ENCODE data around the gene MRPL57.

Gene MRPL57

GRCh38 chr13:21176215-21176981 lies at the start of gene MRPL57, which contains the start of gene SKA3:
Gene MRPL57 (plus strand): TSS chr13:21176658. CDS start chr13:21176917, 259 bp downstream.
Gene SKA3 (minus strand): TSS chr13:21176552. CDS start chr13:21176477, 75 bp downstream.
- H4K20me1 ChIP-seq (ENCODE audit: insufficient read depth, low read length) = no peaks in the 10 kb centered on the region

GRCh38 chr13:21130116-21130515 lies 46.3 kb upstream of the MRPL57 start:
- Histone ChIP-seq H3F3A (ENCODE audit: insufficient read depth, low read length) (no peaks in the 10 kb centered on the region), H3K9me2 (ENCODE audit: low read depth, low read length) (no peaks in the 10 kb centered on the region), H3K9me3 (ENCODE audit: low read length) (no peaks in the 10 kb centered on the region), H3K27ac (ENCODE audit: low read depth, low read length, poor library complexity, severe bottlenecking) (no peak overlapping the region), H3K9ac (ENCODE audit: low read length) (no peak overlapping the region), H3K79me2 (ENCODE audit: insufficient read depth, low read length) (no peaks in the 10 kb centered on the region), H3K36me3 (ENCODE audit: insufficient read depth, low read length) (no peaks in the 10 kb centered on the region), H2AFZ (ENCODE audit: low read length) (no peak overlapping the region), H3K27me3 (ENCODE audit: insufficient read depth, low read length) (no peaks in the 10 kb centered on the region; the same call in 1 of the 2 replicates), H3K4me1 (ENCODE audit: insufficient read depth, low read length, severe bottlenecking) (no peaks in the 10 kb centered on the region), H3K4me2 (ENCODE audit: low read length) (no peak overlapping the region), H4K20me1 (ENCODE audit: insufficient read depth, low read length) (no peaks in the 10 kb centered on the region), H3K4me3 (ENCODE audit: low read depth, low read length, poor library complexity, severe bottlenecking) (no peak overlapping the region)
- TF ChIP-seq EZH2 (IDR thresholded peaks at IDR 0.05; ENCODE audit: borderline replicate concordance, low read length) (no peak), CTCF (IDR thresholded peaks at IDR 0.05; ENCODE audit: low read length) (no peak)

More at GRCh38 chr13:21176215-21176981, at the start of gene MRPL57, which contains the start of gene SKA3:
- peak within 1 kb of the TSS; percentile 100 for H3K4me2 ChIP-seq (ENCODE audit: low read length)
- peak within 1 kb of the TSS; percentile 72 for H3K27ac ChIP-seq (ENCODE audit: low read depth, low read length, poor library complexity, severe bottlenecking)
- no peaks in the 10 kb centered on the region for H3F3A ChIP-seq (ENCODE audit: insufficient read depth, low read length)
- TF ChIP-seq EZH2 (IDR thresholded peaks at IDR 0.05; ENCODE audit: borderline replicate concordance, low read length) (no peak), CTCF (IDR thresholded peaks at IDR 0.05; ENCODE audit: low read length) (no peak)
- H3K79me2 ChIP-seq (ENCODE audit: insufficient read depth, low read length) = peaks cover 41% of the 10 kb centered on the region
- H2AFZ ChIP-seq (ENCODE audit: low read length) = peak within 1 kb of the TSS; percentile 28; the same call in 1 of the 2 replicates
- peaks cover 32% of the 10 kb centered on the region for H3K4me1 ChIP-seq (ENCODE audit: insufficient read depth, low read length, severe bottlenecking)
- peak within 1 kb of the TSS; percentile 94 for H3K4me3 ChIP-seq (ENCODE audit: low read depth, low read length, poor library complexity, severe bottlenecking)
- no peaks in the 10 kb centered on the region for H3K27me3 ChIP-seq (ENCODE audit: insufficient read depth, low read length)
- no peaks in the 10 kb centered on the region for H3K9me3 ChIP-seq (ENCODE audit: low read length)
- no peaks in the 10 kb centered on the region for H3K9me2 ChIP-seq (ENCODE audit: low read depth, low read length)
- peaks cover 31% of the 10 kb centered on the region for H3K36me3 ChIP-seq (ENCODE audit: insufficient read depth, low read length)
- H3K9ac ChIP-seq (ENCODE audit: low read length) = peak within 1 kb of the TSS; percentile 97

GRCh38 chr13:21133077-21133476 lies 43.4 kb upstream of the MRPL57 start:
- H3K36me3 ChIP-seq (ENCODE audit: insufficient read depth, low read length) = no peaks in the 10 kb centered on the region
- no peak overlapping the region for H3K27ac ChIP-seq (ENCODE audit: low read depth, low read length, poor library complexity, severe bottlenecking)
- no peak overlapping the region for H3K4me2 ChIP-seq (ENCODE audit: low read length)
- no peak overlapping the region for H2AFZ ChIP-seq (ENCODE audit: low read length)
- no peaks in the 10 kb centered on the region for H3K4me1 ChIP-seq (ENCODE audit: insufficient read depth, low read length, severe bottlenecking)
- H3K9me2 ChIP-seq (ENCODE audit: low read depth, low read length) = no peaks in the 10 kb centered on the region
- H3F3A ChIP-seq (ENCODE audit: insufficient read depth, low read length) = no peaks in the 10 kb centered on the region
- no peaks in the 10 kb centered on the region for H3K9me3 ChIP-seq (ENCODE audit: low read length)
- H3K27me3 ChIP-seq (ENCODE audit: insufficient read depth, low read length) = no peaks in the 10 kb centered on the region; the same call in 1 of the 2 replicates
- H4K20me1 ChIP-seq (ENCODE audit: insufficient read depth, low read length) = no peaks in the 10 kb centered on the region
- H3K79me2 ChIP-seq (ENCODE audit: insufficient read depth, low read length) = no peaks in the 10 kb centered on the region
- no peak overlapping the region for H3K4me3 ChIP-seq (ENCODE audit: low read depth, low read length, poor library complexity, severe bottlenecking)
- no peak overlapping the region for H3K9ac ChIP-seq (ENCODE audit: low read length)
- TF ChIP-seq CTCF (IDR thresholded peaks at IDR 0.05; ENCODE audit: low read length) (no peak), EZH2 (IDR thresholded peaks at IDR 0.05; ENCODE audit: borderline replicate concordance, low read length) (no peak)
